Breast epithelium (tissue), 4 donors: ENCODE results near the gene C1GALT1C1. TPM values are rescaled to one million over a fixed set of nuclear protein-coding genes. Genes with fewer than 3 reads are reported as not detected.

Experiments
- DNase-seq, 2 donors: peaks; one replicate each; pipeline ENCODE4 v3.0.0-alpha.2; 2019; ENCODE audit warnings: low spot score in 2 of 2
- H3K27ac ChIP-seq, 2 donors: fragments of 200-600 bp; sonication (generic) in 1 of 2; one replicate each; pipeline ENCODE4 v1.5.1; 2016 to 2019; ENCODE audit warnings: mild to moderate bottlenecking in 1 of 2
- H3K27me3 ChIP-seq, 2 donors: fragments of 200-600 bp; sonication (generic) in 1 of 2; one replicate each; pipeline versions ENCODE4 v1.5.1 to v1.6.0; 2017 to 2019; ENCODE audit warnings: control low read depth in 1 of 2, mild to moderate bottlenecking in 1 of 2
- H3K36me3 ChIP-seq: fragments of 200-600 bp; one replicate; pipeline ENCODE4 v1.5.1; 2019
- H3K4me1 ChIP-seq, 2 donors: fragments of 200-600 bp; sonication (generic); one replicate each; pipeline ENCODE4 v1.5.1; 2016 to 2019; ENCODE audit warnings: control low read depth in 1 of 2
- H3K4me3 ChIP-seq, 3 donors: fragments of 200-600 bp; sonication (generic); 1 replicate in 2 of 3; 2 replicates in 1 of 3; pipeline ENCODE4 v1.5.1; 2016 to 2019; ENCODE audit warnings: mild to moderate bottlenecking in 3 of 3, moderate library complexity in 2 of 3
- H3K9me3 ChIP-seq, 2 donors: fragments of 200-600 bp; sonication (generic) in 1 of 2; one replicate each; pipeline ENCODE4 v1.5.1; 2016 to 2019; ENCODE audit warnings: control low read depth in 1 of 2
- CTCF ChIP-seq, 3 donors: fragments of 450-650 bp; IDR thresholded peaks; one replicate each; pipeline ENCODE4 v1.5.1; 2016 to 2017; ENCODE audit warnings: antibody characterized with exemption in 3 of 3, mild to moderate bottlenecking in 3 of 3, moderate library complexity in 3 of 3
- POLR2A ChIP-seq: fragments of 450-650 bp; IDR thresholded peaks from one replicate; pipeline ENCODE4 v1.6.1; 2016; ENCODE audit warnings: antibody characterized with exemption, mild to moderate bottlenecking, moderate library complexity
- POLR2AphosphoS5 ChIP-seq, 3 donors: sonication (generic); formaldehyde crosslinking; IDR thresholded peaks; one replicate each; pipeline ENCODE4 v1.6.1; 2017; ENCODE audit warnings: antibody characterized with exemption in 3 of 3
- intact Hi-C: fragments of 100-400 bp; cut with DNase I; formaldehyde crosslinking; loops from one replicate; pipeline ENCODE4 v1.15.1; 2023; ENCODE audit warnings: low total_unique reads
- total RNA-seq, 3 donors: library from RNA; depleted of rRNA; stranded (reverse); fragments of >200 nt; gene quantifications; one replicate each; pipeline ENCODE4 v1.1.0, GENCODE V29; 2016

The C1GALT1C1 gene
- total RNA-seq, 3 donors from 2014 or later = 26.4 to 35.0 (median 31.5) TPM

GRCh38 chrX:120614816-120615215 is 15.0 kb downstream of the C1GALT1C1 start:
- H3K9me3 ChIP-seq = no peaks in the 10 kb centered on the region
- no peaks in the 10 kb centered on the region for H3K36me3 ChIP-seq
- H3K27me3 ChIP-seq = no peaks in the 10 kb centered on the region
- no peaks in the 10 kb centered on the region for H3K4me1 ChIP-seq
- TF ChIP-seq POLR2A (no peak), CTCF (IDR thresholded peaks at IDR 0.05) (no peak), POLR2AphosphoS5 (IDR thresholded peaks at IDR 0.05) (no peak)
- H3K4me3 ChIP-seq = no peak overlapping the region
- no peak for DNase-seq
- H3K27ac ChIP-seq = no peak overlapping the region
- intact Hi-C loops = no loop called here

- H3K27me3 ChIP-seq = no peaks in the 10 kb centered on the region
- intact Hi-C loops = no loop called here
- DNase-seq = no peak
- H3K4me1 ChIP-seq = no peaks in the 10 kb centered on the region
- H3K27ac ChIP-seq = no peak overlapping the region
- H3K36me3 ChIP-seq = no peaks in the 10 kb centered on the region
- TF ChIP-seq POLR2AphosphoS5 (IDR thresholded peaks at IDR 0.05) (no peak), POLR2A (no peak), CTCF (IDR thresholded peaks at IDR 0.05) (no peak)
- no peaks in the 10 kb centered on the region for H3K9me3 ChIP-seq
- no peak overlapping the region for H3K4me3 ChIP-seq
Measured at GRCh38 chrX:120612086-120612485, 17.8 kb downstream of the C1GALT1C1 start.

- TF ChIP-seq POLR2AphosphoS5 (IDR thresholded peaks at IDR 0.05) = no peak
- no peak for TF ChIP-seq CTCF (IDR thresholded peaks at IDR 0.05)
- TF ChIP-seq POLR2A = no peak
- Histone ChIP-seq H3K36me3 (no peaks in the 10 kb centered on the region), H3K27ac (peak overlapping the region; percentile 87 to 92), H3K9me3 (no peaks in the 10 kb centered on the region), H3K27me3 (no peaks in the 10 kb centered on the region), H3K4me3 (peak overlapping the region; percentile 58 to 72 (median 63)), H3K4me1 (no peaks in the 10 kb centered on the region)
- no peak for DNase-seq
- intact Hi-C loops = no loop called here
Measured at GRCh38 chrX:120604361-120604782, 25.5 kb downstream of the C1GALT1C1 start.

- H3K36me3 ChIP-seq = no peaks in the 10 kb centered on the region
- TF ChIP-seq POLR2A (no peak), POLR2AphosphoS5 (IDR thresholded peaks at IDR 0.05) (peak; percentile 21 to 41 (median 36))
- H3K27me3 ChIP-seq = no peaks in the 10 kb centered on the region
- H3K4me1 ChIP-seq = no peaks in the 10 kb centered on the region
- intact Hi-C loops = no loop called here
- H3K9me3 ChIP-seq = no peaks in the 10 kb centered on the region
- H3K27ac ChIP-seq = peak within 1 kb of the TSS; percentile 87 to 92
- H3K4me3 ChIP-seq = peak within 1 kb of the TSS; percentile 58 to 72 (median 63)
- peak; percentile 67 to 84 for DNase-seq
Measured at GRCh38 chrX:120603707-120604360, 26.0 kb downstream of the C1GALT1C1 start, which contains the start of gene MCTS1. Gene MCTS1 (plus strand): TSS chrX:120604101. CDS start chrX:120604237, 136 bp downstream.

- DNase-seq = no peak
- TF ChIP-seq CTCF (IDR thresholded peaks at IDR 0.05) (no peak), POLR2AphosphoS5 (IDR thresholded peaks at IDR 0.05) (no peak), POLR2A (no peak)
Measured at GRCh38 chrX:120585702-120586101, 44.2 kb downstream of the C1GALT1C1 start.

More at GRCh38 chrX:120585702-120586101, 44.2 kb downstream of the C1GALT1C1 start:
- Histone ChIP-seq H3K27ac (no peak overlapping the region), H3K27me3 (no peaks in the 10 kb centered on the region), H3K4me1 (no peaks in the 10 kb centered on the region), H3K4me3 (no peak overlapping the region), H3K36me3 (no peaks in the 10 kb centered on the region), H3K9me3 (no peaks in the 10 kb centered on the region)
- intact Hi-C loops = no loop called here

Other genes with a start within 250 kb of the C1GALT1C1 start
- gene LAMP2, start 160.8 kb downstream of the C1GALT1C1 start, total RNA-seq = 100 to 1,000 TPM; 135 to 197 (median 135) TPM
- 10 to 100 TPM; 38.7 to 45.5 (median 45.1) TPM for gene CUL4B, start 69.1 kb downstream of the C1GALT1C1 start, total RNA-seq
- 10 to 100 TPM; 18.9 to 31.0 (median 30.8) TPM for gene MCTS1, start 26.0 kb downstream of the C1GALT1C1 start, total RNA-seq
- gene CT47B1, start 245.8 kb upstream of the C1GALT1C1 start, total RNA-seq = not detected